Hematopoietic multipotent progenitor cell treated with erythropoietin and hydrocortisone succinate and interleukin-3 and kit ligand, for 17 days (in vitro differentiated cells): Measurements from ENCODE around the gene XRN1.
"Not testable (repeated sequence)": the region's sequence is repeated elsewhere in the genome, so short reads cannot be mapped to it uniquely, and the experiment has no call there.

Experiments used
- DNase-seq: peaks from one replicate; pipeline ENCODE4 v3.0.0-alpha.2; 2015; ENCODE audit warnings: low spot score

Gene XRN1

DNA sequence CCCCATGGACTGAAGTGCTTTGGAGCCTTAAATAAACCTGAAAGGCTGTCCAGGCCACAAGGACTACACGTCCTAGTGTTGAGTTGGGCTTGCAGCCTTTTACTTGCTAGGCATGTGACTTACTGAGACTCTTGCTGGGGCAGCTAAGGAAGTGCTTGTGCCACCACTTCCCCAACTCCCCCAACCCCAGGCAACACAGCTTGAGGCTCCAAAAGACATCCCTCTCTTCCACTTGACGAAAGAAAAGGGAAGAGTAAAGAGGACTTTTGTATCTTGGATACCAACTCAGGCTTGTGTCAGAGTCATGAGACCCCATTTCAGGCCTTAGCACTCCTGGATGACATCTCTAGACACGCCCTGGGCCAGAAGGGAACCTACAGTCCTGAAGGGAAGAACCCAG, 109.8 kb downstream of the XRN1 start:
- DNase-seq = no peak

DNA sequence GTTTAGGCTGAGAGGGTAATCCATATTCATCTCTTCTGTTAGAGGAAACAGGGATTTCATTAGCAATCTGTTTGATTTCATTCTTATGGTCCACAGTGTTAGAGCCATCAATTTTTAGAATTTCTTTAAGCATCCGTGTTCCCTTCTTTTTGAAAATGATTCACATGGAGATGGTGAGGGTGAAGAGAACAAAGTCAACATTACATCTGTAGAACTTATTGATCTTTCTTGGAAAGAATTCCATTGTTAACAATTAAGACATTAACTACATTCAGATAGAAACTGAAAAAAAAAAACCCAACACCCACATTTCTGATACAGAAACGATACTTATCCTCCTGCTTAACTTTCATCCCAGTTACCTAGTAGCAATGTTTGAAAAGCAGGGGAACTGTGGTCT, 115.4 kb downstream of the XRN1 start:
- DNase-seq = no peak

DNA sequence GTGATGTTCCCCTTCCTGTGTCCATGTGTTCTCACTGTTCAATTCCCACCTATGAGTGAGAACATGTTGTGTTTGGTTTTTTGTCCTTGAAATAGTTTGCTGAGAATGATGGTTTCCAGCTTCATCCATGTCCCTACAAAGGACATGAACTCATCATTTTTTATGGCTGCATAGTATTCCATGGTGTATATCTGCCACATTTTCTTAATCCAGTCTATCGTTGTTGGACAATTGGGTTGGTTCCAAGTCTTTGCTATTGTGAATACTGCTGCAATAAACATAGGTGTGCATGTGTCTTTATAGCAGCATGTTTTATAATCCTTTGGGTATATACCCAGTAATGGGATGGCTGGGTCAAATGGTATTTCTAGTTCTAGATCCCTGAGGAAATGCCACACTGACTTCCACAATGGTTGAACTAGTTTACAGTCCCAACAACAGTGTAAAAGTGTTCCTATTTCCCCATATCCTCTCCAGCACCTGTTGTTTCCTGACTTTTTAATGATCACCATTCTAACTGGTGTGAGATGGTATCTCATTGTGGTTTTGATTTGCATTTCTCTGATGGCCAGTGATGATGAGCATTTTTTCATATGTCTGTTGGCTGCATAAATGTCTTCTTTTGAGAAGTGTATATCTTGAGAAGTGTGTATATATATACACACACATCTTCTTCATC, 123.4 kb downstream of the XRN1 start:
- DNase-seq = not testable (repeated sequence)

DNA sequence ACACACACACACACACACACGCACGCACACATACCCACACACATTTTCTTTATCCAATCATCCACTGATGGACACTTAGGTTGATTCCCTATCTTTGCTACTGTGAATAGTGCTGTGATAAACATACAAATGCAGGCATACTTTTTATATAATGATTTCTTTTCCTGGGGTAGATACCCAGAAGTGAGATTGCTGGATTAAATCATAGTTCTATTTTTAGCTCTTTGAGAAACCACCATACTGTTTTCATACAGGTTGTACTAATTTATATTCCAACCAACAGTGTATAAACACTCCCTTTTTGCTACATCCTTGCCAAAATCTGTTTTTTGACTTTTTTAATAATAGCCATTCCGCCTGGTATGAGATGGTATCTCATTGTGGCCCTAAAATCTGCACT, 127.9 kb downstream of the XRN1 start:
- DNase-seq = no peak

DNA sequence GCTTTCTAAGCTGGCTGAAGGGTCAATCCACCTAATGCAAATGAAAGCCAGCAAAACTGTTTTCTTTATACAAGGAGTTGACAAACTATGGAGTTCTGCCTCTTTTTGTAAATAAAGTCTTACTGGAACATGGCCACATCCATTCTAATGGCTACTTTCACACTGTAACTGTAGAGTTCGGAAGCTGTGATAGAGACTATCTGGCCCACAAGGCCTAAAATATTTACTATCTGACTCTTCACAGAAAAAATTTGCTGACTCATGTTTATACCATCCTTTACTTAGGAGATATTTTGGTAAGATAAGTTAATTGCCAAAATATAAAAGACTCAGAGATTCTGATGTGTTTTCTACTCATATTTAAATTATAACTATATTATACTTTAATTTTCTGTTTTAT, 128.7 kb downstream of the XRN1 start:
- DNase-seq = peak; percentile 42

DNA sequence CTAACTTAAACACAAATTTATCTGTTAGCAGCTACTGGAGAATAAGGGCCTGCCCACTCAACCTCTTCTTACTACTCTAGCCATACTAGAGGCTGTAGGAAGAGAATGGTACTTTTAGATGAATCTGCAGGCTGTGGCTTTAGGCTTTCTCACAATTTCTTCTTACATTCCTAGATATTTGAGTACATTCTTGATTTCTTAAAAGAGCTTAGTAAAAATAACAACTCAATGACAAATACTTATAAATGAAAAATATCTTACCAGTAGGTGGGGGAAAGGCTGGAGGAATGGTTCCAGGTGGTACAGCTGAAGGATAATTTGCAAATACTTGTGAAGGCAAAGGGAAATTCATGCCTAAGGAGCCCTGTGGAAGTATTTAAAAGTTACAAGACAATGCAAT, 129.5 kb downstream of the XRN1 start:
- no peak for DNase-seq

DNA sequence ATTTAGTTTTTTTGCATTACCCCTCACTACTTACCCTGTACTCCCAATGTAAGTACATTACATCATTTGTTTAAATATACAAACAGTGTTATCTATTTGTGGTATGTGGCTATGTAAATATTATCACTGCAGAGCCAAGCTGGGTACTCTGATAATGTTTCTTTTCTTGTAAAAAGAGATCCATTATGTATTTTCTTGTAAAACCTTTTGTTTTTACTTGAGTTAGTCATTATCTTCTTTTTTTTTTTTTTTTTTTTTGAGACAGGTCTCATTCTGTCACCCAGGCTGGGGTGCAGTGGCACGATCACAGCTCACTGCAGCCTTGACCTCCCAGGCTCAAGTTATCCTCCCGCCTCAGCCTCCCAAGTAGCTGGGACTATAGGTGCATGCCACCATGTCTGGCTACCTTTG, 131.9 kb downstream of the XRN1 start:
- DNase-seq = not testable (repeated sequence)

DNA sequence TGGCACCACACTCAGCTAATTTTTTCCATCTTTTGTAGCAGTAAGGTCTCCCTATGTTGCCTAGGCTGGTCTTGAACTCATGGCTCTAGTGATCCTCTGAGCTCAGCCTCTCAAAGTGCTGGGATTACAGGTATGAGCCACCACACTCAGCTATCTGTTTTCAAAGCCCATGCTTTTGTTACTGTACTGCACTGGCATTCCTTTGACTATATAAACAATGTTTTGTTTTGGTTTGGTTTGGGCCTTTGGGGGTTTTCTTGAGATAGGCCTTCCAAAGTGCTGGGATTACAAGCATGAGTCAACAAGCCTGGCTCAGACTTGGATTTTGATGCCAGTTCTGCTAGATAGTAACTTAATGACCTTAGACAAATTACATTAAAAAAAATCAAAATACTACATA, 132.8 kb downstream of the XRN1 start:
- DNase-seq = no peak

DNA sequence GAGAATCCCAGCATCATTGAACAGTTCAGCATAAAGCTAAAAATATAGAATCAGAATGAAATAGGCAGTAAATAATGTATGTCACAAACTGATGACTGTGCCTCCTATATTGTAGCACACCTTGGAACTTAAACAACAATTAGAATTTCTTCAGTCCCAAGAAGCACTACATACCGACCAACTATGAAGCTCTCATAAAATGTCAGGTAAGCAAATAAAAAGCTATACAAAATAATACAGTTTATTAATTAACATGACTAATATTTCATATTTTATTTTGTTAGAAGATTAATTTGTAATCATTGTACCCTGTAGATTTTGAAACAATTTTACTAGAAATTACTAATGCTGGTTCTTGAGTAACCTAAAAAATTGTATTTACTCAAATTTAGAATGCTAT, 137.4 kb downstream of the XRN1 start:
- no peak for DNase-seq

DNA sequence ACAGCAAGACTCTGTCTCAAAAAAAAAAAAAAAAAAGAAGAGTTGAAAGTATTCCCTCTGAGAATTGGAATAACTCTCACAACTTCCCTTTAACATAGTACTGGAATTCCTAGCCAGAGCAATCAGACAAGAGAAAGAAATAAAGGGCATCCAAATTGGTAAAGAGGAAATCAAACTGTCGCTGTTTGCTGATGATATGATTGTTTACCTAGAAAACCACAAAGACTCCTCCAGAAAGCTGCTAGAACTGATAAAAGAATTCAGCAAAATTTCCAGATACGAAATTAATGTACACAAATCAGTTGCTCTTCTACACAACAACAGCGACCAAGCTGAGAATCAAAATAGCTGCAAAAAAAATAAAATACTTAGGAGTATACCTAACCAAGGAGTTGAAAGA, 145.0 kb downstream of the XRN1 start:
- DNase-seq = not testable (repeated sequence)

DNA sequence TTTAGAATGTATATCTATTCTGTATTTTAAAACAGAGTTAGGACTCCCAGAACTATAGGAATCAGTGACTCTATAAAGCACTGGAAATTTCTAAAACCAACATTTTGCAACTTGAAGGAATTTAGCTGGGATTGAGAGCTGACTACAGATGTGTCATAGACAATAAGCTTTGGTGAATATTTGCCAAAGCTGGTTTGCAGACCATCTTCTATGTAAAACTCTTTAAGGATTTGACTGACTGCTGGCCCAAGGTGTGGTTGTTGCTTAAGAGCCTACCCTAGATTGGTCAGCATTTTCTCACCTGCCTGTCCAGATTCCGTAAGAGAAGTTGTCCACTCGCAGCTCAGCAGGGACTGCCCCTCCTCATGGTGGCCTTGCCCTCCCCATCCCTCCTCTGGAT, 149.2 kb downstream of the XRN1 start:
- no peak for DNase-seq

DNA sequence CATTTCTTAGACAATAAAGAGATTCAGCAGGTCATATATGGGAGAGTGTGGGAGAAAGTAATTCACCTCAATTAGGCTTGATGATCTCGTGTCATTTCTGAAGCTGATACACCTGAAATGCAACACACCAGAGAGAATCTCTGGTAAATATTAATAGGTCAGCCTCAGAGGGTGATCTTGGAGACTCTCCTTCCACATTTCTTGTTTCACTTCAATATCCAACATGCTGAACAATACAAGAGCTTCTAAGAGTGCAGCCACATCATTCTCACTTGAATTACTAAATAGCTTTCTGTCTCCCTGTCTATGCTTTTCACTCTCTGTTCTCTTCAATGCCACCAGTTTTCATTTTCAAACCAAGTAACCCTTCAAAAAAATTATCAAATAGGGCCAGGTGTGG, 151.3 kb downstream of the XRN1 start:
- DNase-seq = no peak

DNA sequence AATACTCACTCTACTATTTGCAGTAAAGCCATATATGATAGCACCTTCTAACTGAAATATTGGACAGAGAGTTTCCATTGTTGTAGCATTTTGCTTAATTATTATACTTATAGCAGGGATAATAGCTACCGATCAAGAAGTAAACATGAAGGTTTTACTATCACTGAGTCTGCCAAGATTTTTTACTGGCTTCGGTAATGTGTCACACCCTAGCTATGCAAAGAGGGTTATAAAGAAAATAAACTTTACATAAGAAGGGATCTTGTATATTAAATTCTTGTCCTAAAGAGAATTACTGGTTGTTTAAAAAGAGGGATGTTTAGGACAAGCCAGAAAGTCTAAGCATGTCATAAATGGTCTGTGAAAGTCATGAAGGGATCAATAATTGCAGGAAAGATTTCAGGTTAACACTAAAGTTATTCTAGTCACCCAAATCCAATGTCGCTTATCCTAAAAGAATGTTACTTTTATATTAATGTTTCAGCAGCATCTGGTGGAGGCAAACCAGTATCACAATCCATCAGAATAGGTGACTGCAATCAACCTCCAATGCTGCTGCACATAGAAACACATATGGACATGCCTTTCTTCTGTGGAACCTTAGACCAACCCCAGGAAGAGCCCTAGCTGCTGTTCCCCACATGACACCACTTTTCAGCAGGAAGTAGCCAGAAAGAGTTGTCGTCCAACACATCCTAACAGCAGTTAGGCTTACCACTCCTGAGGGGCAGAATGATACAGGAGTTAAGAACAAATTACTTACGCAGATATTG, 159.8 kb downstream of the XRN1 start:
- no peak for DNase-seq

DNA sequence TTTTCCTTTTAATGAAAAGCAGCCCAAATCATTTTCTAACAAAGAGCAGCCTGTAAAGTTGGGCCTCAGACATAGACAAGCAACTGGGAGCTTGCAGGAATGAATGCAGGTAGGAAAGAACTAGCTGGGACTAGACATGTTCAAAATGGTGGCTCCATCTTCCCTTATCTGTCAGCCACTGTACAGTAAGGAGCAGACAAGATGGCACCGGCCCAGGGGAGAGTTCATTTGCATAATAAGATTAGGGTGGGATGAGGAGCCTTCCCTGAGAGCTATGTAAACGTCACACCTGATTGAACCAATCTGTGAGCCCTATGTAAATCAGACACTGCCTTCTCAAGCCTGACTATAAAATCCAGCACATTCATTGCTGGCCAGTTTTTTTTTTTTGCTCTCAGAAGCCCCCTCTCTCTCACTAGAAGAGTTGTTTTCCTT, 162.7 kb downstream of the XRN1 start:
- DNase-seq = no peak

DNA sequence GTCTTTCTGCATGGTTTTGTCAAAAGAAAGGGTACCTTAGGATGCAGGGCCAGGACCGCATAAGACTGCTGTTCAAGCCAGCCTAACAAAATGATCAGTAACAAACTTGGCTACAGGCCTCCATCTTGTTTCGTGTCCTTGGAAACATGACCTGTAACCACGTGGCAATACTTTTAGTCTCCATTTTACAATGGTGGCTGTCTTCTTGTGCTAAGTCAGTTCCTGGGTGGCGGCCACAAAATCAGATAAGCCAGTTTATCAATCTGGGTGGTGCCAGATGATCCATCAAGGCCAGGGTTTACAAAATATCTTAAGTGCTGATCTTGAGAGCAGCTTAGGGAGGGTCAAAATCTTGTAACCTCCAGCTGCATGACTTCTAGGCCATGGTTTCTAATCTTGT, 165.3 kb downstream of the XRN1 start:
- no peak for DNase-seq

DNA sequence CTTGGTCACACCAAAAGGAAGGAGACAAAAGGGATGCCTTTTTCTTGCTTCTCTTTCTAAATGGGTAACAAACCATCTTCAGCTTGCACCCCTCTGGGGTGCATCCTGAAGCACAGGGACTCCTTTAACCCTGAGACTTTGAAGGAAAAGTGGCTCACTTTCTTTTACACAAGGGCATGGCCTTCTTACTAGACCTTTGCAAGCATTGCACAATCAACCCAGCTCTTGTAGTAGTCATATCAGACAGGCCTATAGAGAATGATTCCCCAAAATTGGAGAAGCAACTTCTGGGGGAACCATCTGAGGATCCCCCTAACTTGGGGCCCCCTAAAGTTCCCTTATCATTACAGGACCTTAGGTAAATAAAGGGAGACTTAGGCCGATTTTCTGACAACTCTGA, 166.4 kb downstream of the XRN1 start:
- DNase-seq = no peak

DNA sequence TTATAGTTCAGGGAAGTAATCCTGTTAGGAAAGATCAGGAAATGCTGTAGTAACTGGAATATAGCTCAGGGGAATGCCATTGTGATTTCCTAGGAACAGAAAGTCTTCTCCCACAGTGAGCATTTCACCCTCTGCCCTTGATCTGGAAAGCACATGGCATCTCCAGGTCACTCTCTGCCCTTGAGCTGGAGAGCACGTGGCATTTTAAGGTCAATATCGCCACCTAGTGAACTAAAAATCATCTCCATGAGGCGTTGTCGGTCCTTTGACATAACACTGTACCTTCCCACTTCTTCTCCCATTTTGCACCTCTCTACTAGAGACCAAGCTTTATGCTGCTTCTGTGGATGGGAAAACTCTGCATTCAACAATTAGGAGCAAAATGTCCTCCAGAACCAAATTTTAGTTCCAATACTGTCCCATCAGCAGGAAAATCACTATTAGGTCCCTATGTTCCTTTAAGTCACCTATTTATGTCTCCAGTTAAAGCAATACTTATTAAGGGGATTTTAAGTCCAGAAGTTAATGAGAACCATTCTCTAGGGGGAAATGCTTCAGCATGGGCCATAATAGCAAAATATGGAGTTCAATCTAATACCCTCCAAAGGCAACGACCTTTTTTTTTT, 167.8 kb downstream of the XRN1 start:
- peak; percentile 82 for DNase-seq

DNA sequence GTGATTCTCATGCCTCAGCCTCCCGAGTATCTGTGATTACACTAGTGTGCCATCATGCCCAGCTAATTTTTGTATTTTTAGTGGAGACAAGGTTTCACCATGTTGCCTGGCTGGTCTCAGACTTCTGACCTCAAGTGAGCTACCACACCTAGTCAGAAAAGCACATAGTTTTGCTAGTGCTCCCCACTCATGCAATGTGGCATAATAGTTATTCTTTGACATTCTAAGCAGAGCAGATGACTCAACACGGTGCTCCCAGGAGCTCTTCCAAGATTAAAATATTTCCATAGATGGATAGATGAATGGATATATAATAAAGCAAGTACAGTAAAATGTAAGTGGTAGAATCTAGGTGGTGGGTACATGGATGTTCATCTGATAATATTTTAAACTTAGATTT, 169.4 kb downstream of the XRN1 start:
- no peak for DNase-seq

DNA sequence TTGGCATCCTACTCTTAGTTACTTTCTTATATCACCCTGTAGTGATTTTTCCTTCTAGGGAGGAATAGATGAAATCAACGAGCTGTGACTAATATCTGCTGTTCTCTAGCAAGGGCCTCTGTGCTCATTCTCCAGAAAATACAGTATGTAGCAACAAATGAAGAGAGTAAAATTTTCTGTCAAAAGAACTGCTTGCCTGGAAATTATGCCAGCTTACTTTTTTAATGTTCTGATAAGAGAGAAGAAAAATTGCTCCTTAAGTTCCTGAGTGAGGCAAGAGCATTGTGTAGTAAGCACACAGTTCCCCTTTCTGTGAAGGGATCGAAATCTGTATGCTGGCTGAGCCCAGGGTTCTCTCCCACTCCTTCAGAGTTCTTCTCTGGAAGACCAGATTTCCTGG, 171.1 kb downstream of the XRN1 start:
- DNase-seq = no peak

DNA sequence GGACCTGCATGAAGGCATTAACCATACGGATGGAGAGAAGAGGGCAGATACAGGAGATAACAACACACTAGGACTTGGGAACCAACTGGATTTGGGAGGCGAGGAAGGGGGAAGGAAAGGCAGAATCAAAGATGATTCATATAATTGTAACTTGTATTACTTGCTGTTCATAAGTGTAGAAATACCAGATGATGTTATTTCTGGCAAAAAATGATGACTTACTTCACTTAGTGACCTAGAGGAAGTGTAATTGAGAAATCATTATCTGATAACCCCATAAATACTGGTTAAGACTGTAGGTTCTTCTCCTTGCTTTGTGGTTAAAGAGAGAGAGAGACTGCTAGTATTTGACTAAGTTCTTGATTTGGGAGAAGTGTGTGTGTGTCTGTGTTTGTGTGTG, 172.0 kb downstream of the XRN1 start:
- no peak for DNase-seq

DNA sequence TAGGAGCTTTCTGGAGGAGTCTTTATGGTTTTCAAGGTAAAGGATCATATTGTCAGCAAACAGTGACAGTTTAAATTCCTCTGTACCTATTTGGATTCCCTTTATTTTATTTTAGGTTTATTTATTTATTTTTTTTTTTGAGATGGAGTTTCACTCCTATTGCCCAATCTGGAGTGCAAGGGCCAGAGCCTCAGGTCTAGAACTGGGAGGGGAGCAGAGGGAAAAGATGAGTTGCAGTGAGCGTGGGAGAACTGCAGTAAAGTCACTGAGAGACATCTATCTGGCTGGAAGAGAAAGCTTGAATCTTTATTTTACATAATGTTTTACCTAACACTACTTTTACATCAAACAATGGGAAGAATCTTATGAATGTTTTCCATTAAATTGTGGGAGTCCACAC, 172.9 kb downstream of the XRN1 start:
- DNase-seq = no peak

DNA sequence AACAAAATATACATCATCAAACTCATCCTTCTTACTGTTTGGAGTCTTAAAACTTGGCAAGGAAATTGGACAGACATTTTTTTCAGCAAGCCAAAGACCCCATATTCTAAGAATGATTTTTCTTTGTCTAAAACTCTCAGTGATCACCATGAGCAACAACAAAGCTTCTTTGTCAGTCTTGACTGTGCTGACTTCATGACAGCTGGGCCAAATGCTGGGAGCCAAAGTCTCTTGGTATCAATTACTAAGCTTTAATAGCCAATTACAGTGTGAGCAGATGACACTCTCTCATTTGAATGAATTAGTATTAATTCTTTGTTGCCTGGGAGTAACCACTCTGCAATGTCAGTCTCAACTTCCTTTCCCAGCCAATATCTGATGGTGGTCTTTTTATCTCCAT, 174.3 kb downstream of the XRN1 start:
- DNase-seq = no peak

DNA sequence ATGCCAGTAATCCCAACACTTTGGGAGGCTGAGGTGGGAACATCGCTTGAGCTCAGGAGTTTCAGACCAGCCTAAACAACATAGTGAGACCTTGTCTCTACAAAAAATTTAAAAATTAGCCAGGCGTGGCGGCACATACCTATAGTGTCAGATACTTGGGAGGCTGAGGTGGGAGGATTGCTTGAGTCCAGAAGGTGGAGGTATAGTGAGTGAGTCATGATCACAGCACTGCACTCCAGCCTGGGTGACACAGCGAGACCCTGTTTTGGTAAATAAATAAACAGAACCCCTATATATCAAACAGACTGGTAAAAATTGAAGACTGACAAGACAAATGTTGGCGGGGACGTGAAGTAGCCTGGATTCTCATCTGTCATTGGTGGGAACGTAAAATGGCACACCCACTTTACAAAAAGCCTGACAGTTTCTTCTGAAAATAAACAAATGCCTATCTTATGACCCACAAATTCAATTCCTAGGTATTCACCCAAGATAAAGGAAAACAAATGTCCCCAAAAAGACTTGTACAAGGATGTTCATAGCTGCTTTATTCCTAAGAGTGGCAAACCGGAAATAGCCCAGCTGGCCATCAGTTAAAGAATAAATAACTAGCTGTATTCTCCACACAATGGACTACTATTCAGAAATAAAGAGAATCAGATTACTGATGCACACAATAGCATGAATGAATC, 175.5 kb downstream of the XRN1 start:
- DNase-seq = no peak
